GM12892 (cell line): ENCODE data around the gene THEM4.

Source experiments
- POLR2A ChIP-seq: IDR thresholded peaks from 2 replicates; pipeline ENCODE4 v1.6.1; 2011; ENCODE audit warnings: low read depth, low read length, control low read depth
- POLR2AphosphoS5 ChIP-seq: IDR thresholded peaks from 2 replicates; pipeline ENCODE4 v1.6.1; 2011; ENCODE audit warnings: low read depth, low read length, control low read depth

GRCh38 chr1:151841141-151841540 lies 68.2 kb downstream of the THEM4 start:
- TF ChIP-seq POLR2AphosphoS5 (no peak), POLR2A (no peak)
